Amniotic epithelial cell (primary cell): ENCODE data around the gene PLXNA4.
A peak's percentile ranks its signal among the peaks of the same experiment; 100 is the strongest.

ENCODE experiments used
- DNase-seq: peaks from one replicate; pipeline ENCODE4 v3.0.0-alpha.2; 2010; ENCODE audit warnings: low read depth

PLXNA4 gene

GRCh38 chr7:132082394-132082793 lies 493.9 kb downstream of the PLXNA4 start:
- DNase-seq, result no peak

- DNase-seq, result no peak
Observed at GRCh38 chr7:132081686-132082085, 494.6 kb downstream of the PLXNA4 start.

- DNase-seq, result peak; percentile 88
Observed at GRCh38 chr7:132080967-132081668, 495.2 kb downstream of the PLXNA4 start.

GRCh38 chr7:132080467-132080866 lies 495.8 kb downstream of the PLXNA4 start:
- no peak for DNase-seq

GRCh38 chr7:132078891-132079735 lies 497.2 kb downstream of the PLXNA4 start:
- DNase-seq, result no peak

GRCh38 chr7:132077971-132078685 lies 498.1 kb downstream of the PLXNA4 start:
- peak; percentile 83 for DNase-seq

GRCh38 chr7:132076301-132077035 lies 499.8 kb downstream of the PLXNA4 start:
- DNase-seq, result no peak

- no peak for DNase-seq
Observed at GRCh38 chr7:132075515-132075914, 500.8 kb downstream of the PLXNA4 start.

GRCh38 chr7:132073920-132074589 lies 502.2 kb downstream of the PLXNA4 start:
- DNase-seq, result no peak
